GM18507 (cell line): ENCODE results near the gene G6PC2.
A peak's percentile ranks its signal among the peaks of the same experiment; 100 is the strongest.
"Not testable (repeated sequence)": the region's sequence is repeated elsewhere in the genome, so short reads cannot be mapped to it uniquely, and the experiment has no call there.

Source experiments
- DNase-seq: peaks from one replicate; pipeline ENCODE4 v3.0.0; 2011; ENCODE audit warnings: low read depth; ENCODE audit not compliant: insufficient read length; ENCODE audit errors: extremely low spot score
- FAIRE-seq: peaks from 2 replicates; lab custom pipeline; 2011; peaks lifted over from hg19 to GRCh38; lab: Jason Lieb, UNC

Gene G6PC2

DNA sequence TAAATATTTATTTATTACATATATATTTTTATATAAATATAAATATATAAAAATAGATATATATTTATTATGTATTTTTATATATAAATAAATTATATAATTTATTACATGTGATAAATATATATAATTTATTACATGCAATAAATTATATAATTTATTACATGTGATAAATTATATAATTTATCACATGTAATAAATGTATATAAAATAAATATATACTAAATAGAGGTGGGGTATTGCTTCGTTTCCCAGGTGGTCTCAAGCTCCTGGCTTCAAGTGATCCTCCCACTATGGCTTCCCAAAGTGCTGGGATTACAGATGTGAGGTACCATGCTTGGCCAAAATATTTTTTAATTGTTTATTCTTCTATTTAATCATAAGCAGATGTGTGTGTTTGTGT lies 3.6 kb upstream of the G6PC2 start:
- no peak for FAIRE-seq

GRCh38 chr2:168903888-168904287 lies 2.8 kb downstream of the G6PC2 start:
- no peak for FAIRE-seq
- no peak for DNase-seq

More for the DNA sequence above, 3.6 kb upstream of the G6PC2 start:
- no peak for DNase-seq

DNA sequence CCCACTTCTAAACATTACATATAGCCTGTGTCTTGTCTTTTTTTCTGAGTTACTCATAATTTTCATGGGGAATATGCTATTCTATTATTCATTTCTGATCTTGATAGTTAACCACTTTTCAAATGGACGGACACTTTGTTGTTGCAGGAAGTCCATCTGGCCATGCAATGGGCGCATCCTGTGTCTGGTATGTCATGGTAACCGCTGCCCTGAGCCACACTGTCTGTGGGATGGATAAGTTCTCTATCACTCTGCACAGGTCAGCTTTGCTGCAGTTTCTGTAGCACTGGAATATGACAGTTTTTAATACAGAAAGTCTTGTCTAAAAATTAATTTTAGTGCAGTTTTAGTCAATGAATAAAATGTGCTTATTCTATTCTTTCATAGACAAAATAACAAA lies 3.3 kb downstream of the G6PC2 start:
- DNase-seq (no peak), FAIRE-seq (no peak)

GRCh38 chr2:168907940-168908662 lies 7.0 kb downstream of the G6PC2 start:
- DNase-seq (no peak), FAIRE-seq (no peak)

- no peak for DNase-seq
- FAIRE-seq: no peak
Observed at GRCh38 chr2:168910330-168910729, 9.2 kb downstream of the G6PC2 start.

- no peak for FAIRE-seq
- no peak for DNase-seq
Observed at GRCh38 chr2:168912466-168912865, 11.4 kb downstream of the G6PC2 start.

DNA sequence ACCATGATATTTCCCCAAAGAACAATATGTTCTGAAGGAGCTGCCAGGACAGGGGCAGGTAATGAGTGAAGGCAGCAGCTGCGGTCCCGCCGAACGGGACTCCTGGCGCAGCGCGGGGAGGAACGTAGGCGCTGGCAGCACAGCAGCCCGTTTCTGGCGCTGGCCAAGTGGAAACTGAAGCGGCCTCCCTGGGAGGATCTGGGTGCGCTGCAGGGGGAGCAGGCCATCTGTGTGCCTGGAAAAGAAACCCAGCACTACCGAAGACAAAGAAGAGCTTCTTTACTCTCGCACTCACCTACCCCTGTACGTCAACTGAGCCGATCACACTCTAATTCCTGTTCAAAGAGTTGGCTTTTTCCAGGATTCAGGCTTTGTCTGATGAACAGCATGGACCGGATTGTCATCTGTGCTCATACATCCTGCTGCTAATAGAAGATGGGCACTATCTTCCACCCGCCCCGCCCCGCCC lies 11.8 kb downstream of the G6PC2 start:
- FAIRE-seq: no peak

GRCh38 chr2:168913495-168913894 lies 12.4 kb downstream of the G6PC2 start:
- FAIRE-seq: no peak
- DNase-seq: no peak

More for the DNA sequence above, 11.8 kb downstream of the G6PC2 start:
- DNase-seq: no peak

DNA sequence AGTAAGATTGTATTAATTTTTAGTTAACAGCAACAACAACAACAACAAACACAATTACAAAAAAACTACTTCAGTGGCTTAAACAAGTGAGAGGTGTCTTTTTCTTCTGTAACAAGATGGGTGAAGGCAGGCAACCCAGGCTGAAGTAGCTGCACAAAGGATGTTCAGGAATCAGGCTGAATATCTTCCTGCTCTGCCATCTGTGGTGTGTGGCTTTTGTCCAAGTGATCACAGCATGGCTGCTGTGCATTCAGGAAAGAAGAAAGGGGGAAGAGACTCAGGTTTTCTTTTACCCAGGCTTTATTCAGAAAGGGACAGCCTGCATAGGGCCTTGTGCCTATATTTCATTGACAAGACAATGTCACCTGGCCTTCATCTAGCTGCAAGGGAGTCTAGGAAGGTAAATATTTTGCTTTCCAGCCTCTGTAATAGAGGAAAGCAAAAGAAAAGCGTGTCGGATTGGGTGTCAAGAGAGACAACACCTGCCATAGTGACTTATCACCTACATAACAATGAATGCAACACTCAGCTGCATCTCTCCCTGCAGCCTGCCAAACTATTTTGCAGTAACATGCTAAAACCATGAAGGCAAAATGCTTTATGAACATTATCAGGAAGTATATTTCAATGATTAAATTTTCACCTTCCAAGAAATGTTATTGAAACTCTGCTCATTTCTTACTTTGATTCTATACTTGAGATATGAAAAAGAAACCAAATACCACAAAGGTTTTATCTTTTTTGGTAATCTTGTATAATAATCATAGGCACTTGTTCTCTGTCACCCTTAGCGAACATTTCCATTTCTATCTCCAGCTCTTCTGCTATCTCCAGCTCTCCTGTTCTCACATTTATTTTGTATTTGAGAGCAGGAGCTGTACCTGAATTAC lies 14.6 kb downstream of the G6PC2 start:
- FAIRE-seq (no peak), DNase-seq (no peak)

GRCh38 chr2:168916331-168916675 lies 15.2 kb downstream of the G6PC2 start:
- DNase-seq (no peak), FAIRE-seq (no peak)

- FAIRE-seq (peak; percentile 84), DNase-seq (no peak)
Observed at GRCh38 chr2:168920504-168921157, 19.5 kb downstream of the G6PC2 start.

GRCh38 chr2:168926621-168927386 lies 25.7 kb downstream of the G6PC2 start:
- DNase-seq (no peak), FAIRE-seq (no peak)

DNA sequence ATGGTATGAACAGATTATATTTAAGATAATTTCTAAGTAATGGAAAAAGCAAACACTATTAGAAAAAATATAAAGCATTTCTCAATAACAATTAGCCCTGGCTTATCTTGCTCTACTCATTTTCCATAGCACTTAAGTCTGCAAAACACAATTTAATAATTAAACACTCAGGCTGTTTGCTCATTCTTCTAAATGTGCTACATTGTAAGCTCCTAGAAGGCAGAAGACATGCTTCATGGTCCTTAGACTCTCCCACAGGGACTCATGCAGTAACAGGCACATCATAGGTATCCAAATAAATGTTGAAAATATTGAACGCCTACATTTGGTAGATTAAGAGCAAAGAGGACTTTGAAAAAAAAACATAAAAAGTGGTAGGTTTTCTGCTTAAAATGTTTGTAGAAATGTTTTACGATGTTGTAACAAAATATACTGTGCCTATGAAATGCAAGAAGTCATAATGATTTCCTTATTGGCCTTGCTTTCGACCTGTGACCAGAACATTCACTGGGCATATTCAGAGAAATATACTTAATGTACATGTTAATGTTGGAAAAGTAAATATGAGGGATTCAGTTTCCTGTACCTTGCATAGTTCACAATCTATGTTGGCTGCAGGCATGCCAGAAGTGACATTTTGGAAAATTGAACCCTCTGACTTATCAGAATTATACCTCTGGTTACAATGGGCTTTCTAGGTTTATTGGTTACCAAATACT lies 27.2 kb downstream of the G6PC2 start:
- FAIRE-seq (no peak), DNase-seq (no peak)

DNA sequence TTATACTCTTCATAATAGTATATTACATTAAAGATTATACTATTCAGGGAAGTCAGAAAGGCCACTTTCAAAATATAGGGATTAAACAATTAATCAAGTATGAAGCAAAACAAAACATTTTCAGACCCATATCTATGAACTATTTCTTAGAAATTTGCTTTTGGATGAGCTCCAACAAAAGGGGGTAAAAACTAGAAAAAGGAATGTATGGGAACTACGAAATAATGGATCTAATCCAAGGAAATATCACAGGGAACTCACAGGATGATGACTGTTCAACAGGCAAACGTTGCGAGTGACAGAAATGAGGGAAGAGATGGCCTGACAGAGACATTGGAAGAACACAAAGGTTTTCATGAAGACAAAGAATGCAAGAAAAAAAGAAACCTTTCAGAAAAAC lies 27.9 kb downstream of the G6PC2 start:
- DNase-seq: no peak
- no peak for FAIRE-seq

GRCh38 chr2:168930242-168930641 lies 29.2 kb downstream of the G6PC2 start:
- FAIRE-seq: no peak
- no peak for DNase-seq

GRCh38 chr2:168932174-168932573 lies 31.1 kb downstream of the G6PC2 start:
- FAIRE-seq, DNase-seq: not testable (repeated sequence)

GRCh38 chr2:168934826-168935225 lies 33.7 kb downstream of the G6PC2 start:
- FAIRE-seq (no peak), DNase-seq (no peak)

GRCh38 chr2:168935810-168936581 lies 34.9 kb downstream of the G6PC2 start:
- DNase-seq: no peak
- FAIRE-seq: no peak
